SK-N-SH (cell line): ENCODE data around the gene FHIP1B.

ENCODE experiments used
- CHD2 ChIP-seq: fragments of 150-350 bp; IDR thresholded peaks from 2 replicates; pipeline ENCODE4 v1.6.1; 2018; ENCODE audit warnings: low read length; ENCODE audit not compliant: partially characterized antibody
- CTCF ChIP-seq: fragments of 200-600 bp; sonication (generic); IDR thresholded peaks from 2 replicates; pipeline ENCODE4 v1.6.1; 2017; ENCODE audit warnings: antibody characterized with exemption, mild to moderate bottlenecking, moderate library complexity
- EP300 ChIP-seq, 2 experiments: IDR thresholded peaks; 2 replicates each; pipeline versions ENCODE4 v1.4.0 to v1.6.1; 2012; ENCODE audit warnings: borderline replicate concordance in 1 of 2, low read depth in 1 of 2, low read length in 1 of 2
- EZH2phosphoT487 ChIP-seq: fragments of 200-600 bp; sonication (generic); IDR thresholded peaks from 2 replicates; pipeline ENCODE4 v1.6.1; 2017; ENCODE audit warnings: low read depth, mixed run types, mild to moderate bottlenecking, antibody characterized with exemption, moderate library complexity, borderline replicate concordance
- FOXM1 ChIP-seq: IDR thresholded peaks from 2 replicates; pipeline ENCODE4 v1.4.0; 2012; ENCODE audit warnings: low read depth, mild to moderate bottlenecking
- JUND ChIP-seq: IDR thresholded peaks from 2 replicates; pipeline ENCODE4 v1.4.0; 2012
- PBX3 ChIP-seq: IDR thresholded peaks from 2 replicates; pipeline ENCODE4; 2012
- POLR2AphosphoS5 ChIP-seq: IDR thresholded peaks from 2 replicates; pipeline ENCODE4 v1.6.1; 2012; ENCODE audit warnings: low read depth, low read length
- RAD21 ChIP-seq: IDR thresholded peaks from 2 replicates; pipeline ENCODE4 v1.6.1; 2012; ENCODE audit warnings: mild to moderate bottlenecking, low read length
- RCOR1 ChIP-seq: fragments of 150-350 bp; IDR thresholded peaks from 2 replicates; pipeline ENCODE4 v1.6.1; 2017; ENCODE audit warnings: antibody characterized with exemption, low read length
- RXRA ChIP-seq: IDR thresholded peaks from 2 replicates; pipeline ENCODE4 v1.4.0; 2012; ENCODE audit warnings: low read depth, mild to moderate bottlenecking, borderline replicate concordance
- SIN3A ChIP-seq: IDR thresholded peaks from 2 replicates; pipeline ENCODE4 v1.6.1; 2012; ENCODE audit warnings: low read depth, mild to moderate bottlenecking, low read length, moderate library complexity, borderline replicate concordance
- TAF1 ChIP-seq: IDR thresholded peaks from 2 replicates; pipeline ENCODE4 v1.6.1; 2012; ENCODE audit warnings: low read depth, mild to moderate bottlenecking, low read length, moderate library complexity, borderline replicate concordance
- YY1 ChIP-seq: IDR thresholded peaks from 2 replicates; pipeline ENCODE4 v1.4.0; 2012; ENCODE audit warnings: low read depth, mild to moderate bottlenecking

- TF ChIP-seq EZH2phosphoT487 (no peak), CTCF (no peak), TAF1 (no peak), EP300 (IDR thresholded peaks at IDR 0.05; ENCODE audit: borderline replicate concordance in 1 of 2, low read depth in 1 of 2, low read length in 1 of 2) (no peak), RAD21 (no peak), RXRA (no peak), YY1 (no peak), POLR2AphosphoS5 (no peak), FOXM1 (no peak), PBX3 (no peak), RCOR1 (no peak), CHD2 (no peak), SIN3A (no peak), JUND (no peak)
Observed at GRCh38 chr11:6175440-6175839, 59.0 kb downstream of the FHIP1B start.
